Measurements from ENCODE around the gene DUSP23.

DUSP23 gene

GRCh38 chr1:159780583-159781582, at the start of gene DUSP23:
Gene DUSP23, plus strand, starts transcription at chr1:159780962. Its CDS starts 139 bp downstream, at chr1:159781101.
- peak; percentile 98 to 99 for DNase-seq

GRCh38 chr1:159737238-159737916, 43.4 kb upstream of the DUSP23 start:
- peak in 1 of 2 donors; percentile 12 for DNase-seq

- DNase-seq, result peak; percentile 21 to 35
Measured at GRCh38 chr1:159743651-159744410, 36.9 kb upstream of the DUSP23 start.

GRCh38 chr1:159746666-159747065, 34.1 kb upstream of the DUSP23 start:
- no peak for DNase-seq

DNA sequence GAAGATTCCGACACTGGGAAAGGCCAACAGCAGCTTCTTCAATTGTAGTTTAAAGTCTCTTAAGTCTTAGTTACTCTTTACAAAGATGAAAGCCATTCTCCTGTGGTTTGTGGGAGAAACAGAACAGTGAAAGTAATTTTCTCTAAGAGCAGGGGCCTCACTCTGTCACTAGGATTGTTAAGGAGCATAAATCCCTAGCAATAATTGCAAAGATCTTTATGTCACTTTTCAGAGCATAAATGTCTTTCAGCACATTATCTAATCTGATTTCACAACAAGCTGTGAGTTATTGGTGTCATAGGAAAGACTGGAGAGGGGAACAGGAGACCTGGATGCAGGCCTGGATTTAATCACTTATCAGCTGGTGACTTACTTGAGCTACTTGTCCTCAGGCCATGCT, 32.4 kb upstream of the DUSP23 start:
- no peak for DNase-seq

GRCh38 chr1:159749630-159750029, 31.1 kb upstream of the DUSP23 start:
- DNase-seq, result no peak

DNA sequence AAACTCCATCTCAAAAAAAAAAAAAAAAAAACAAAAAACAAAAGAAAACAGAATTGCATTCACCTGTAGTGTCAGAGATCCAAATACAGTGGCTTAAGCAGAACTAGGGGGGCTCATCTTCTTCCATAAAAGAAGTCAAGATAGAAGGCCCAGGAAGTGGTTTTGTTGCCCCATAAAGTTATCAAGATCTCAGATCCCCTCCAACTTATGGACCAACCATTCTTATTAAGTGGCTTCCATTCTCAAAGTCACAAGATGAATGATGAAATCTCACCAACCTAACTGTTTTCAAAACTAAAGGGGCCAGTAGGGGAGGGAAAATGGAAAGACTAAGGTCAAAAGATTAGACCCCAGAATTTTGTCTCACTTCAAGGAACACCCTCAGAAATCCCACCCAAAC, 30.1 kb upstream of the DUSP23 start:
- no peak for DNase-seq

- DNase-seq, result no peak
Measured at GRCh38 chr1:159751031-159751430, 29.7 kb upstream of the DUSP23 start.

DNA sequence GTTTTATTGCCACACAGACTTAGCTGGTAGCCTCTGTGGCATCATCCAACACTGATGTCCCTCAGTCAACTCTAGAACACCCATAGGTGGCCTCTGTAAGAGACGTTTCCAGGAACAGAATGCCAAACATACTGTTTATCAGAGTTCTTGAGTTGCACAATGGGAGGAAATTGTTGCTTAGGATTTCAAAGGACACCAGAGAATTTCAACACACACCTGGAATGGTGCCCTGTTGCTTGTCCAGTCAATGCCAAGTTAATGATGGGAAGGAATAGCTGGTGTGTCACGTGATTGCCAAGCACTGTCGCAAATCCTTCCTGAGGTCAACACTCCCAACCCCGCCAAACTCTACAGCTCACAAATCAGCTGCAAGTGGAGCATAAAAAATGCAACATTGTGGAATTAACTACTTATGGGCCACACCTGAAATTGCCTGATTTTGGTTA, 28.6 kb upstream of the DUSP23 start:
- no peak for DNase-seq

GRCh38 chr1:159753386-159753785, 27.4 kb upstream of the DUSP23 start:
- no peak for DNase-seq

GRCh38 chr1:159755451-159756007, 25.2 kb upstream of the DUSP23 start:
- no peak for DNase-seq

GRCh38 chr1:159756397-159756796, 24.4 kb upstream of the DUSP23 start:
- peak; percentile 64 to 74 for DNase-seq

DNA sequence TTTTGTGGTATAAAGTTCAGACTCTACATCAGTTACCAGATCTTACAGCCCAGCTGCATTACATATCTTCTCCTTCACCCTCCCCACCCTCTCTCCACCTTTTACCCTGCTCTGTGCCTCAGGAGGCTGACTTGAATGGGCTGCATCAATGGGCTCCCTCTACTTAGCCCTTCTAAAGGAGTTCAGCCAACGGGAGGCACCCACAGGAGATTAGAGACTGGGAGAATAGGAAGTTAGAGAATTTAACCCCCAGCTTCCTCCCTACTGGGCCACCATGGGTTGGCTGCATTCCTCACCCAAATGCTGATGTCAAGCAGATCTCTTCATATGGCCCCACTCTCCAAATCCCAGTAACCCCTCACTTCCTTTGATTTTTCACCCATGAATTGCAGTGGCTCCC, 17.1 kb upstream of the DUSP23 start:
- no peak for DNase-seq

DNA sequence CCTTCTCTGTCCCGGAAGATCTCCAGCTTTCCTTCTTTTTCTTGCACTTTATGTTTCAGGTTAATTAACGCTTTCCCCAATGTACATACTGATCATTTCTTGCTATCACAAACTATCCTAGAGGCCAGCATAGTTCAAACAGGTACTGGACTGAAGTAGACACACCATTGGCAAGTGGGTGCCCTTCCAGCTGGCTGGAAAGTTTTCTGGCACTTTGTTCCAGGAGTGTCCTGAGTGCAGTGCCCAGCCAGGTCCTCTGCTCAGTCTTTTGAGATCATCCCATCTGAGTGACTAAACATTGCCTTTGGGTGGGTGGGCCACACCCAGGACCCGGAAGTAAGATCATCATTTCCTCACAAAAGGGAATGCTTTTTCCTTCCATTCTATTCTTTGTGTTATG, 15.0 kb upstream of the DUSP23 start:
- no peak for DNase-seq

DNA sequence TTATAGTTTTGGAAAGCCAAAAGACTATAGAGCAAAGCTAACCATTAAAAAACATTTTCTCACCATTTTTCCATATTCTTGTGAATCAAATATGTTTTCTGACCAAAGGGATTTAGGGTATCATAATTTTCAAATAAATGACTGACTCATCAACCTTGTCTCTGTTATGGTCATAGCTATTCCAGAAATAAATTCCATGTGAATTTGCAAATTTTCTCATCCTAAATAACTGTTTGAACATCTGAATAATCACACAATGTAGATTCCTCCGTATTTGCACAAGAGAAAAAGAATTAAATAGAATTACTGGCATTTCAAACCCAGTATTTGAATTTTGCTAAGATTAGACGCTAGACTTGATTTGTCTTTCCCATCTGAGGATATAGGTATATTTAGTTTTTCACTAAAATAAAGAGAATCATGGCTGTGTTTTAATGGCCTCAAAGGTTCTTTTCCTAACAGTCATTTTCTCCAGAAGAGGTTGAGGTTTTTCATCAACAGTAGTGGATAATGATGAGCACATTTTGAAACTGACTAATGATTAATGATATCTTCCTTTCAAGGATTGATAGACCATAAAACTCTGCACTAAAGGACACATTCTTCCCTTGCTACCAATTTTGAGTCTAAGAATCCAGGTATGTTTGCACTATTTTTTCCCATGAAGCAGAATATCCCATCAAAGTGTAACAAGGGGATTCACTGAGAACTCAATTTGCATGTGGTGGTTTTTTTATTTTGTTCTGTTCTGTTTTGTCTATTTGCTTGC, 9.5 kb upstream of the DUSP23 start:
- DNase-seq, result no peak

- DNase-seq, result no peak
Measured at GRCh38 chr1:159774465-159774864, 6.3 kb upstream of the DUSP23 start.

GRCh38 chr1:159775716-159776115, 5.0 kb upstream of the DUSP23 start:
- no peak for DNase-seq

- DNase-seq, result no peak
Measured at GRCh38 chr1:159778266-159778665, 2.5 kb upstream of the DUSP23 start.

GRCh38 chr1:159779403-159779851, 1.3 kb upstream of the DUSP23 start:
- no peak for DNase-seq

GRCh38 chr1:159781992-159782391, 1.2 kb downstream of the DUSP23 start:
- DNase-seq, result no peak

DNA sequence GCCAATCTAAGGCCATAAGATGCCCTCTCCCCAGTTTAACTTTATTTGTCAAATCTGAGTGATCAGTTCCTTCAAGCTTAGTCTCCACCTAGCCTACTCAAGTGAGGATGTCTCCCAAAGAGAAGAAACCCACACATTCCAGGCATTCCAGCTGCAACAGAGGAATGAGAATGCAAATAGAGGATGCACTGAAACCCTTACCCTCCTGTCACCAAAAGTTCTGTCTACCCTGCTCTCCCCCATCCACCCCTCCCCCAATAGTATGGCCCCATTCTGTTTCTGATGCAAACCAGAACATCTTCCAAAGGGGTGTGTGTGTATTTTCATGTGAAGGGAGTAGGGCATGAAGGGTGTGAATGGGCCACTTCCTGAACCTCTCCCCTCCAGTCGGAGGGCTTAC, 3.0 kb downstream of the DUSP23 start:
- no peak for DNase-seq

GRCh38 chr1:159786465-159786864, 5.7 kb downstream of the DUSP23 start:
- DNase-seq, result no peak
